Skeletal muscle cell (primary cell): ENCODE data around the gene UROD.
A peak's percentile ranks its signal among the peaks of the same experiment; 100 is the strongest.
"Not testable (repeated sequence)": the region's sequence is repeated elsewhere in the genome, so short reads cannot be mapped to it uniquely, and the experiment has no call there.

Experiments
- DNase-seq: peaks from one replicate; pipeline ENCODE4 v3.0.0-alpha.2; 2010; ENCODE audit warnings: low read depth
- H3K4me3 ChIP-seq: 2 replicates; pipeline ENCODE4 v1.5.1; 2011; ENCODE audit warnings: low read depth, mild to moderate bottlenecking, control low read depth, low read length, moderate library complexity

UROD gene

DNA sequence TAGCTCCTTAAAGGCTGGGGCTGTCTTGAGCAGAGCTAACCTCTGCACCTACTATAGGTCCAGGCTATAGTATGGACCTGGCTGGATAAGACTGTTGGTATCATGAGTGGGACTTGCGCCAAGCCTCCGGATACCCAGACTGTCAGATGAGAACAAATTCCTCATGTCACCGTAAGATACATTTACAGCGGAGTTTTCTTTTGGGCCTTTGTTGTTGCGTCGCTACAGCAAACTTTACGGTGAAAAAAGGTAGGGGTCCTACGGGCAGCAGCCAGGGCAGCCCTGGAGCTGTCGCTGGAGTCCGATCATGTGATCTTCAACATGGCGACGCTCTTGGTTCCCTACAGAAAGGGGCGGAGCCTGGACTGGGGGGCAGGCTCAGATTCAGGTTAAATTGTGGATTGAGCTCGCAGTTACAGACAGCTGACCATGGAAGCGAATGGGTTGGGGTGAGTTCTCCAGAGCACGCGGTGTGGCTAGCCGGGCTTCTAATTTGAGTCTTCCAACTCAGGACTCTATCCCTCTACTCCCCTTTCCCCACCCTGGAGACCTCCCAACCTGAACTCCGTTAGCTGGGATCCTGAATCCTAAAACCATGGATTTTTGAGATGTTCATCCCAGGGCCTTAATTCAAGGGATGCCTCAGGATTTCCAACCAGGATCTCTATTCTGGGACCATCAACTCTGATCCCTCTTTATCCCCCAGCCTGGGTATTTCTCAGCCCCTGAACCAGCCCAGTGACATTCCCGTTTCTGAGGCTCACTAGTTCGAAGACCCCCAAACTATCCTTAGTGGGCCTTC lies at the start of gene UROD:
Gene UROD, plus strand, starts transcription at position 418 of the 802 bp plus-strand sequence. Its CDS starts 12 bp downstream, at position 430.
- DNase-seq: peak; percentile 89
- H3K4me3 ChIP-seq: peak within 1 kb of the TSS; percentile 97

DNA sequence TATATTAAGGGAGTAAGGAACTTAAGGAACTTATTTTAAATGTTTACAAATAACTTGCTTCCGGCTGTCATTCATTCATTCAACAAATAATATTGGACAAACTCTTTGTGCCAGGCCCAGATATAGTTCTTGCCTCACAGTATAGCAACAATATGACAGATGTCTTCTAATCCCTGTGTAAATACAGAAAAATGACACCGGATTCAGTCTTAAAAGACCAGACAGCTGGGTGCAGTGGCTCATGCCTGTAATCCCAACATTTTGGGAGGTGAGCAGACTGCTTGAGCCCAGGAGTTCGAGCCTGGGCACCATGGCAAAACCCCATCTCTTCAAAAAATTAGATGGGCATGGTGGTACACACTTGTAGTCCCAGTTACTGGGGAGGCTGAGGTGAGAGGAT lies 49.3 kb upstream of the UROD start:
- no peak overlapping the region for H3K4me3 ChIP-seq
- no peak for DNase-seq

DNA sequence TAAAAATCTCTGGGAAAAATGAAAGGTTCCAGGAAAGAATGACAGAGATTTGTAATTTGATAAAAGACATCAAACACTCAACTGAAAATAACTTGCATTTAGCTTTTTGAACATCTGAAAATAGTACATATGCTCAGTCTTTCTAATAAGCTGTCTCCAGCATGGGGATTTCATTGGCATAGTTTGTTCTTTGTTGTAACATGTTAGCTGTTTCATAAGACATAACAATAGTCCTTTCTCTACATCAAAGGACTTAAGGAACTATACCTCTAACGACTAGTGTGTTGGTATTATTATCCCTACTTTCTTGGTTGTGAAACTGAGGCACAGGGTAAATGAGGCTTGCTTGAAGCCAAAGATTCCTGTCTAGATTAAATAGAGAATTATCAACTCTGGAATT lies 47.7 kb upstream of the UROD start:
- no peak for DNase-seq
- H3K4me3 ChIP-seq: no peak overlapping the region

DNA sequence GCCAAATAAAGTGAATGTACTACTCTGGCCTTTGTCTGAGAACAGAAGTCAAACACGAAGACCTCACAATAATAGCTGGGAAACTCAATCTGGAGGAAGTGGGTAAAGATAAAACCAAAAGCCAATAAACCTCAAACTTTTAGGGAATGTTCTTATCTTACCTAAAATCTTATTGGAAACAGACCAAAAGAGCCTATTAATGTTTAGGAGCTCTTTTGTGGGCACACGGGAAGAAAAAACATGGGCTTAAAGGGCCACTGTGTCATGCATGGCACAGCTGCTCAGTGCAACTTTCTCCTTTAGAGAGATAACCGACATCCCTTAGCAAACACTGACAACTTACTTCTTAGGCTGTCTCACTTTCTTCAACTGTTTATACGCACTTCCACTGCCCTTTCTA lies 41.7 kb upstream of the UROD start:
- no peak overlapping the region for H3K4me3 ChIP-seq
- DNase-seq: no peak

DNA sequence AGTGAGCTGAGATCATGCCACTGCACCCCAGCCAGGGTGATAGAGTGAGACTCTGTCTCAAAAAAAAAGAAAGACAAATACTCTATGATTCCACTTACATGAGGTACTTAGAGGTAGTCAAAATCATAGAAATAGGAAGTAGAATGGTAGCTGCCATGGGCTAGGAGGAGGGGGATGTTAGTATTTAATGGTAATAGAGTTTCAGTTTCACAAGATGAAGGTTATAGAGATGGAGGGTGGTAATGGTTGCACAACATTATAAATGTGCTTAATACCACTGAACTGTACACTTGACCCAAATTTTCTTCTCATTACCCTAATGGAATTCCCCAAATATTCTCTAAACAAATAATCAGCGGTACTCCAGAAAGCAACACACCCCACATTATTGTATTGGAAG lies 38.4 kb upstream of the UROD start:
- no peak for DNase-seq
- no peak overlapping the region for H3K4me3 ChIP-seq

DNA sequence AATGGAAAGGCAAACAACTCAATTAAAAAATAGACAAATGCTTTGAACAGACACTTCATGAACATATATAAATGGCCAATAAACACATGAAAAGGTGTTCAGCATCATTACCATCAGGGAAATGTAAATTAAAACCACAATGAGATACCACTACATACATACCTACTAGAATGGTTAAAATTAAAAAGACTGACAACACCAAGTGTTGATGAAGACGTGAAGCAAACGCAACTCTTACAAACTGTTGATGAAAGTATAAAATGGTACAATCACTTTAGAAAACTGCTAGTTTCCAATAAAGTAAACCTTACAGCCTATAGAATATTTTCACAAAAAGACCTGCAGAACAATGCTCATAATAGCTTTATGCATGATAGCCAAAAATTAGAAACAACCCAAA lies 35.8 kb upstream of the UROD start:
- no peak overlapping the region for H3K4me3 ChIP-seq
- DNase-seq: no peak

DNA sequence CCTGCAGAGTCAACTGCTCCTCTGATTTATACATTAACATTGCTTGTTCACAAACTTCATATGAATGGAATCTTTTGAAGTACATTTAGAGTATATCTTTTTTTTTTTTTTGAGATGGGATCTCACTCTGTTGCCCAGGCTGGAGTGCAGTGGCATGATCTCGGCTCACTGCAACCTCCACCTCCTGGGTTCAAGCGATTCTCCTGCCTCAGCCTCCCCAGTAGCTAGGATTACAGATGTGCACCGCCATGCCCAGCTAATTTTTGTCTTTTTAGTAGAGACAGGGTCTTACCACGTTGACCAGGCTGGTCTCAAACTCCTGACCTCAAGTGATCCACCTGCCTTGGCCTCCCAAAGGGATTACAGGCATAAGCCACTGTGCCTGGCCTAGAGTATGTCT lies 34.7 kb upstream of the UROD start:
- not testable (repeated sequence) for DNase-seq, H3K4me3 ChIP-seq

DNA sequence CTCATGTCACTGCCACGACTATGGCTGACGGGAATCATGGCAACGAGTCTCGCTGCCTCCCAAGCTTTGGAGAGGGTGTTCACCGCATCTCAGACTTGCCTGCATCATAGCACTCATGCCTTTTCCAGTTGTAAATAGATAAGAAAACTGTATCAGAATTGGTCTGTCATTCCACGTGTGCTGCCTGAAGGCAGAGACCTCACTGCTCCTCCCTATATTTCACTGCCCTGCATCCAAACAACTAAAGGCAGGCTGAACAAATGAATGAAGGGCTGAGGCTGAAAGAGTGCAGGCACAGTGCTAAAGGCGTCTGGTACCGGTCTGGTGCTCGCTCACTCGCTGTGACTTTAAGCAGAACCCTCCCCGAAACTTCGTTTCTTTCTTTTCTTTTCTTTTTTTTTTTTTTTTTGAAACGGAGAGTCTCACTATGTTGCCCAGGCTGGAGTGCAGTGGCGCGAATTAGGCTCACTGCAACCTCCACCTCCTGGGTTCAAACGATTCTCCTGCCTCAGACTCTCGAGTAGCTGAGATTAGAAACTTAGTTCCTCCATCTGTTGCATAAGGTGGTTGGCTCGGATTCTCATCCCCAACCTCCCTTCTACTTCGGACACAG lies 26.2 kb upstream of the UROD start:
- no peak for DNase-seq
- peak overlapping the region; percentile 91 for H3K4me3 ChIP-seq

DNA sequence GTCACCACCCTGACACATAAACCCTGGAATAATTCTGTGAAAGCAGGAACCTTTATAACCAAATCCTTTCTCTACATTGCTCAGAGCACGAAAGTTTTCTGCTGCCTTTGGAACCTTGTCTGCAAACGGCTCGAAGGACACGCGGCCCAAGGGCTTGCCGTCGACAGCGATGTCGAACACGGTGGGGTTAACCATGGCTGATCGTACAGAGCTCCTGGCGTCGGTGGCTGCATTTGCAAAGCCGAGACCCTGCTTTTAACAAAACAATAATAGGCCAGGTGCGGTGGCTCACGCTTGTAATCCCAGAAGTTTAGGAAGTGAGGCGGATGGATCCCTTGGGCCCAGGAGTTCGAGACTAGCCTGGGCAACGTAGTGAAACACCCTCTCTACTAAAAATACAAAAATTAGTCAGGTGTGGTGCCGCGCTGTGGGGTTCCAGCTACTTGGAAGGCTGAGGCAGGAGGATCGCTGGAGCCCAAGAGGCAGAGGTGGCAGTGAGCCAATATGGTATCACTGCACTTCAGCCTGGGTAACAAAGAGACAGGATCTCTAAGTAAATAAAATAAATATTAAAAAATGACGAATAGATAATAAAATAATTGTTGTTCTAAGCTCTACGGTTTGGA lies 23.4 kb upstream of the UROD start:
- DNase-seq: no peak
- no peak overlapping the region for H3K4me3 ChIP-seq

DNA sequence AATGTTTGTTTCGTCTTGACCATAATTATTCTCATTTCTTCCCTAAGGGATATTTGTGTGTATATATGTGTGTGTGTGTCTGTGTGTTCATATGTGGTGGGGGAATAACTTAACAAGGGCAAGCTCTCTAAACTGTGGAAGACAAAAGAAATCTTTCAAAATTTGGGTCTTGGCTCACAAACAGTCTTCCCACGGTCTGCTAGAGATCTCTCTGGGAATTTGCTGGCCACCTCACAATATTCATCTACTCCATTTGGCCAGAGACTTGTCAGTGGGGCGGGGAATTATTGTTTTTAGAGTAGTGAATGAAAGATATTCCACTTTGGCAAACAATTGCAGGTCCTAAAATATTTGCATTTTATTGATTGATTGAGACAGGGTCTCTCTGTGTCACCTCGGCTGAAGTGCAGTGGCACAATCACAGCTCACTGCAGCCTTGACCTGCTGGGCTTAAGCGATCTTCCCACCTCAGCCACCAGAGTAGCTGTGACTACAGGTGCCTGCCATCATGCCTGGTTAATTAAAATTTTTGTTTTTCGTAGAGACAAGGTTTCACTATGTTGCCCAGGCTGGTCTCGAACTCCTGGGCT lies 17.6 kb upstream of the UROD start:
- no peak overlapping the region for H3K4me3 ChIP-seq
- no peak for DNase-seq

DNA sequence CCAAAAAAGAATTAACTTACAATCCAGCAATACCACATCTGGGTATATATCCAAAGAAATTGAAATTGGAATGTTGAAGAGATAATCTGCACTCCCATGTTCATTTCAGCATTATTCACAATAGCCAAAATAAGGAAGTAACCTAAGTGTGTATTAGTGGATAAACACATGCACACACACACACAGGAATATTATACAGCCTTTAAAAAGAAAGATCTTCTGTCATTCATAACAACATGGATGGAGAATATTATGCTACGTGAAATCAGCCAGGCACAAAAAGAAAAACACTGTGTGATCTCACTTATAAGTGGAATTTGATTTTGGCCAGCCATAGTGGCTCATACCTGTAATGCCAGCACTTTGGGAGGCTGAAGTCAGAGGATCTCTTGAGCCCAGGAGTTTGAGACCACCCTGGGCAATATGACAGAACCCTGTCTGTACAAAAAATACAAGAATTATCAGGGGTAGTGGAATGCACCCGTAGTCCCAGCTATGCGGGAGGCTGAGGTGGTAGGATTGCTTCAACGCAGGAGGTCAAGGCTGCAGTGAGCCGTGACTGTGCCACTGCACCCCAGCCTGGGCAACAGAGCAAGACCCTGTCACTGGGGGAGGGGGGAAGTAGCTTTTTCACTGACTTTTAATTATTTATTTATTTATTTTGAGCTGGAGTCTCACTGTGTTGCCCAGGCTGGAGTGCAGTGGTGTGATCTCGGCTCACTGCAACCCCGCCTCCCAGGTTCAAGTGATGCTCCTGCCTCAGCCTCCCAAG lies 16.4 kb upstream of the UROD start:
- DNase-seq: no peak
- no peak overlapping the region for H3K4me3 ChIP-seq

DNA sequence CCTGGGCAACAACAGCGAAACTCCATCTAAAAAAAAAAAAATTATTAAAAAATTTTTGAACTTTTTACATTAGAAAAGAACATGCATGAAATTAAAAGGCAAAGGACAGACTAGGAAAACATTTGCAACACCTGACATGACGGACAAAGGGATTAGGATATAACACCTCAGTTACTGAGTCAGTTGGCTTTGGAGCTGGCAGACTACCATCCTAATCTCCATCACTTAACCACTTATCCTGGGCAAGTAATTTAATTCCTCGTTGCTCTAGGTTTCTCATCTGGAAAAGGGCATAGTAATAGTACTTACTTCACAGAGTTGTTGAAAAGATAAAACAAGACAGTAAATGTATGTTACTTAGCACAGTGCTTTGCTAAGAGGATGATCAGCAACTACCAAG lies 12.8 kb upstream of the UROD start:
- no peak overlapping the region for H3K4me3 ChIP-seq
- no peak for DNase-seq

DNA sequence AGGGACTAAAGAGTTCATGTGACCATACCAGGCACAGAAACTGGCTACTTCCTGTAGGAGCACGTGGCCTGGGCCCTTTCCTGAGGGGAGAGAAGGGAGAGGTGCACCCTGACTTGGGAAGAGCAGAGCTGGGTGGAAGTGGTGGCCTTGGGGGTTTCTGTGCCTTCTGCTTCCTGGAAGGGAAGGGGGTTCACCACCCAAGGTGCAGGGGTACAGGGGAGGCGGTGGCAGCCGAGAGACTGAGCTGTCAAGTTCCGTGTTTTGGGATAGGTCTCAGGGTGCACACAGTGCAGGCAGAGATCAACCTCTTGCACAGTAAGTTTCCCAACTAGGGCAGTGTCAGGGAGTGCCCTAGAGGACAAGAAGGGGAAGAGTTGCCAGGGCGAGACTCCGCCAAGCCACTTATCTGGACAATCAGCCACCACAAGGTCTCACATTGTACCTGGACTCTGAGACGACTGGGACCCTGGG lies 11.0 kb upstream of the UROD start:
- no peak overlapping the region for H3K4me3 ChIP-seq
- no peak for DNase-seq

DNA sequence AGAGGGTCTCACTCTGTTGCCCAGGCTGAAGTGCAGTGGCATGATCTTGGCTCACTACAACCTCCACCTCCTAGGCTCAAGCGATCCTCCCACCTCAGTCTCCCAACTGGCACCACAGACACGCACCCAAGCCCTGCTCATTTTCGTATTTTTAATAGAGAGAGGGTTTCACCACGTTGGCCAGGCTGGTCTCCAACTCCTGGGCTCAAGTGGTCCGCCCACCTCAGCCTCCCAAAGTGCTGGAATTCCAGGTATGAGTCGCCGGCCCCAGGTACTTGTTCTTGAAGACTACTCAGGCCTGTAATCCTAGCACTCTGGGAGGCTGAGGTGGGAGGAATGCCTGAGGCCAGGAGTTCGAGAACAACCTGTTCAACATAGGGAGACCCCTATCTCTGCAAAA lies 10.5 kb upstream of the UROD start:
- DNase-seq, H3K4me3 ChIP-seq: not testable (repeated sequence)

DNA sequence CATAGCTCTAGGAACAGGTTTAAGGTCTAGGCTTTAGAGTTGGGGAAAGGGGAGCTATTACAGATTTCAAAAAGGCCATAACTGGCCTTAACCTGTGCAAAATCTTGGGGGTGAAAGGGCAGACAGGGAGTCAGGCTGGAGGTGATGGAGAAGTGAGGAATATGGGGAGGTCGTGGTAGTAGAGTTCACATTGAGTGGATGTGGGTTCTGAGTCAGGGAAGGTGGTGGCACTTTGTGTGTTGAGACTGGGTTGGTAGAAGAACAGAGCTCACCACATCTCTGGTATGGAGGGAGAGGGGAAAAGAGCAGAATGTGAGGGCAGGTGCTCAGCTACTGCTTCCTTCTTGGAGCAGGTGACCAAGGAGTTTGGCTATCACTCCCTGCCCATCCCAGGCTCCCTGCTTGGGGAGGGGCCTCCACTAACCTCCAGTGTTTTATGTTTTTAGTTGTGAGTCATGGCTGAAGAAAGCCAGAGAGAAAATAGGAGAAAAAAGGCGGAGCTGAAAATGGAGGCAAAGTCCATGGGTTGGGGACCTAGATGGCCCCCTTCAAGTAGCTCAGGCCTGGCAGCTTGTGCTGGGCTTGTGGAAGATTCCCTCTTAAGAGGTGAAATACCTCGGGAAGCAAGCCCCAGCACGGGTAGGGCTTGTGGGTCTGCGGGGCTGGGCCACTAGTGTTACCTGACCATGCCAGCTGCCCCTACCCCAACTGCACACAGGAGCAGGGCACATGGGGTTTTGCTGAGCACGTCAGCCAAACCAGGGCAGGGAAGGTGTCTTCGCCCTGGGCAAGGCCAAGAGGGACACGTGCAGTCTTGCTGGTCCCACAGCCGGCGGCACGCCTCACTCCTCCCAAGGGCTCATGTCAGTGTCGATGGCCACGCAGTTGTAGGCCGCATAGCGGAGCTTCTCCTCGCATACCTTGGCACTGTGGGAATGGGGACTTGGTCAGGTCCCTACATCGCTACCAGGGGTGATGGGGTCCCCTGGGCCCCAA lies 9.1 kb upstream of the UROD start:
- no peak overlapping the region for H3K4me3 ChIP-seq
- DNase-seq: no peak

DNA sequence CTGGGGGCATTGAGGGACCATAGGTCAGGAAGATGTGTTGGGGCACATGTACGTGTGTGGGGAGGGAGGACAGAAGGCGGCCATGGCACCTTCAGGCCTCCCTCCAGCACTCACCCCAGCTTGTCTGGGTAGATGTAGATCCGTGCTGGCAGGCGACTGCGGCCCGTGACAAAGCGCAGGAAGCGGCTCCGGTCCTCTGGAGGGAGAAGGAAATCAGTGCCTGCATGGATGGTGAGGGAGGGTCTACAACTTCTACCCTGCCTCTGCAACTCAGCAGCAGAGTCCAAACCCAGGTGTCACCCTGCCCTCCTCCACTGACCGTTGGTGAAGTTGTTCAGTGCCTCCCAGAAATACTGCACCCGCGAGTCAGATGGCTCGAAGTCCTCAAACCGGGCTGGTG lies 8.3 kb upstream of the UROD start:
- no peak for DNase-seq
- no peak overlapping the region for H3K4me3 ChIP-seq

DNA sequence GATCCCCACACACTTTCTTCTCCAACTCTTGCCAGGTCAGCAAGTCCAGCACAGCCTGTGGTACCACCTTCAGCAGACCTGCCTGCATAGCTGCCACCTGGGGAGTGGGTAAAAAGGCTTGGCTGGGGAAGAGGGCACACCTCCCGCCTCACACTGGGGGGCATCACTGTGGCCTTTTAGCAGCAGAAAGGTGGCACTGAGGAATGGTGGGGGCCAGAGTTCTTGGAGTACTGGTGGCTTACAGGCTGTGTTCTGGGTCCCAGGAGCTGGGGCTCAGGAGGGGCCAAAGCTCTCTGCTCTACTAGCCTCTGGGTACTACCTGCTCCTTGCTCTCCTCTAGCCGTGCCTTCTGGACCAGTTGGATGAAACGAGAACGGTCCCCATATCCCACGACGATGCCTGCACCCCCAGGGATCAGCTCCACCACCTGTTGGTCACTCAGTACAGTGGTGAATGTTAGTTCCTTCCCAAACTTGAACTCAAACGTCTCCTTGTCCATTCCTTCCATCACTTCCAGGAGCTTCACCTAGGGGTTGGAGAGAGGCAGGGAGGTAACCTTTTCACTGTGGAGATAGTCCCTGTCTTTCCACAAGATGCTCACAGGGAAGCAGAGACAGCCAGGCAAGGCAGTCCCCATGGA lies 7.7 kb upstream of the UROD start:
- H3K4me3 ChIP-seq: no peak overlapping the region
- DNase-seq: no peak

DNA sequence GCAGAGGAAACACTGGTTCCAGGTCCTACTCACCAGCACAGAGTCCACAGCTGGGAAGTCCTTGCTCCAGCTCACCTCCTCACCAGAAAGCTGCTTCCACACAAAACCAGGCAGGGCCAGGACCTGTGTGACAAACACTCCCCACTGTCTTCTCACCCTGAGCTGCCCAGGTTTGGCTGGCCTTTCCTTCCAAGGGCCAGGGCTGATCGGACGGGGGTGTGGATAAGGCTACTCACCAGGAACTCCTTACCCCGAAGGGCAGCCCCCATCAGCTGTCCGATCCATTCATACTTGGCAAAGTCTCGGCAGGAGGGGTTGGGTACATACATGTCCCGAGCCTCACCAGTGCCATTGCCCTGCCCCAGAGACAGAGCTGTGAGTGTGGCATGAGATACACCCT lies 6.3 kb upstream of the UROD start:
- H3K4me3 ChIP-seq: no peak overlapping the region
- no peak for DNase-seq
